H1 (cell line): ENCODE data around the gene SLC9C1. TPM values are rescaled to one million over a fixed set of nuclear protein-coding genes. Genes with fewer than 3 reads are reported as not detected.

Experiments used
- CBX5 ChIP-seq: fragments of 300-800, 300-1000 bp; sonication (generic); IDR thresholded peaks from 2 replicates; pipeline ENCODE4 v1.7.1; 2016; ENCODE audit warnings: antibody characterized with exemption, low read length, low read depth
- EGR1 ChIP-seq: IDR thresholded peaks from 2 replicates; pipeline ENCODE4 v1.6.1; 2011; ENCODE audit warnings: low read depth, low read length, borderline replicate concordance
- KDM1A ChIP-seq: fragments of 200-600, 300-600 bp; sonication (generic); IDR thresholded peaks from 2 replicates; pipeline ENCODE4 v1.7.1; 2016; ENCODE audit warnings: mild to moderate bottlenecking, low read length, borderline replicate concordance
- POLR2A ChIP-seq, 2 experiments: IDR thresholded peaks; 1 replicate in 1 of 2; 2 replicates in 1 of 2; pipeline ENCODE4 v1.6.1; 2011; ENCODE audit warnings: low read depth in 2 of 2, low read length in 2 of 2, mild to moderate bottlenecking in 2 of 2; ENCODE audit errors: control extremely low read depth in 1 of 2
- polyA plus RNA-seq, 7 experiments: library from polyadenylated mRNA; depleted of rRNA in 3 of 7; stranded (reverse) in 5 of 7; unstranded in 2 of 7; fragments of >200 nt in 5 of 7; fragments of 200-250 nt in 2 of 7; gene quantifications; 1 replicate in 5 of 7; 2 replicates in 1 of 7; 4 replicates in 1 of 7; pipeline versions ENCODE4 v1.2.1 to v1.2.3, GENCODE V29; 2011 to 2013; ENCODE audit warnings: missing spikeins in 2 of 7, mixed read lengths in 2 of 7
- total RNA-seq: library from RNA; stranded (reverse); fragmentation: NEBNext Ultra II Directional; extraction: Animal tissue kit (Norgen Biotek cat#: 25700); gene quantifications from 2 replicates; pipeline ENCODE4 v1.2.1, GENCODE V29; 2021
- TF ChIP-seq, protein P1 (sequence below): IDR thresholded peaks from 2 replicates; pipeline ENCODE4 v1.6.1; 2012; ENCODE audit warnings: low read length, inconsistent platforms

SLC9C1 gene
- total and polyA plus RNA-seq, 2 of the 8 experiments (the other 6 are each of a cell fraction or from before 2014, with no cell fraction given) = 0.15 to 0.24 TPM

DNA sequence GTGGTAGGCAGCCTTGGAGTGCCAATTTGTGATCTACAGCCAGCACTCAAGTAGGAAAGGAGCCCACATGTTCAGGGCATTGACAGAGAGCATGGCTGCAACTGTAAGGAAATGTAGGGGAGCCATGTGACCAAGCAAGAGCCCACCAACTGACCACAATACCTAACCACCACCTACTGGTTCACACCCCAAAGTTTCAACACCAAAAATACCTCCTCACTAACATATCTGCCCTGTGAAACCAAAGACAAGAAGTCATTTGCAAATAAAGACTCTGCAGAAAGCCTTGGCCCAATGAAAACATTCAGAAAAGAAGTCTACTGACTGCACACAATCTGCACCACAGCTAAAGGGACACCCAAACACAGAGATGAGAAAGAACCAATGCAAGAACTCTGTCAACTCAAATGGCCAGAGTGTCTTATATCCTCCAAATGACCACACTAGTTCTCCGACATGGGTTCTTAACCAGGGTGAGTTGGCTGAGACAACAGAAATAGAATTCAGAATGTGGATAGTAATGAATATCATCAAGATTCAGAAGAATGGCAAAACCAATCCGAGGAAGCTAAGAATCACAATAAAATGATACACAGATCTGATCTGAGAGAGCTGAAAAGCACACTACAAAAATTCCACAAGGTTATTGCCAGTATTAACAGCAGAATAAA lies 40.6 kb downstream of the SLC9C1 start (continued):
- TF ChIP-seq, protein P1, sequence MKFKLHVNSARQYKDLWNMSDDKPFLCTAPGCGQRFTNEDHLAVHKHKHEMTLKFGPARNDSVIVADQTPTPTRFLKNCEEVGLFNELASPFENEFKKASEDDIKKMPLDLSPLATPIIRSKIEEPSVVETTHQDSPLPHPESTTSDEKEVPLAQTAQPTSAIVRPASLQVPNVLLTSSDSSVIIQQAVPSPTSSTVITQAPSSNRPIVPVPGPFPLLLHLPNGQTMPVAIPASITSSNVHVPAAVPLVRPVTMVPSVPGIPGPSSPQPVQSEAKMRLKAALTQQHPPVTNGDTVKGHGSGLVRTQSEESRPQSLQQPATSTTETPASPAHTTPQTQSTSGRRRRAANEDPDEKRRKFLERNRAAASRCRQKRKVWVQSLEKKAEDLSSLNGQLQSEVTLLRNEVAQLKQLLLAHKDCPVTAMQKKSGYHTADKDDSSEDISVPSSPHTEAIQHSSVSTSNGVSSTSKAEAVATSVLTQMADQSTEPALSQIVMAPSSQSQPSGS = no peak
- TF ChIP-seq POLR2A (IDR thresholded peaks at IDR 0.05; ENCODE audit: control extremely low read depth in 1 of 2, low read depth in 2 of 2, low read length in 2 of 2) = no peak
- no peak for TF ChIP-seq KDM1A
- no peak for TF ChIP-seq CBX5
- no peak for TF ChIP-seq EGR1
